Lung (tissue), 12 donors: Measurements from ENCODE around the gene TCF12. TPM values are rescaled to one million over a fixed set of nuclear protein-coding genes. Genes with fewer than 3 reads are reported as not detected.

Source experiments
- ATAC-seq: fragments of 200-7000 bp; cut with Tn5 transposase; one replicate; pipeline ENCODE4 v1.9.1; 2020; ENCODE audit warnings: moderate number of reproducible peaks; ENCODE audit not compliant: insufficient read depth, low FRiP score
- DNase-seq, 3 donors: peaks; one replicate each; pipeline ENCODE4 v3.0.0-alpha.2; 2013 to 2017
- H3K27ac ChIP-seq, 2 donors: one replicate each; pipeline ENCODE4 v1.5.1; 2013; ENCODE audit warnings: mild to moderate bottlenecking in 2 of 2, moderate library complexity in 2 of 2, control low read depth in 1 of 2, inconsistent platforms in 1 of 2, low read depth in 1 of 2, low read length in 1 of 2
- H3K27me3 ChIP-seq, 3 donors: one replicate each; pipeline ENCODE4 v1.5.1; 2013; ENCODE audit warnings: low read length in 2 of 3; ENCODE audit not compliant: control insufficient read depth in 3 of 3, insufficient read depth in 3 of 3
- H3K36me3 ChIP-seq, 4 donors: one replicate each; pipeline ENCODE4 v1.5.1; 2013; ENCODE audit warnings: low read length in 4 of 4, mild to moderate bottlenecking in 1 of 4, moderate library complexity in 1 of 4; ENCODE audit not compliant: control insufficient read depth in 4 of 4, insufficient read depth in 4 of 4
- H3K4me1 ChIP-seq, 5 donors: one replicate each; pipeline ENCODE4 v1.5.1; 2013; ENCODE audit warnings: low read length in 5 of 5, mild to moderate bottlenecking in 2 of 5, moderate library complexity in 1 of 5; ENCODE audit not compliant: control insufficient read depth in 5 of 5, insufficient read depth in 5 of 5
- H3K4me3 ChIP-seq: one replicate; pipeline ENCODE4 v1.5.1; 2013; ENCODE audit warnings: mild to moderate bottlenecking, control low read depth, moderate library complexity
- H3K9ac ChIP-seq, 2 donors: one replicate each; pipeline ENCODE4 v1.5.1; 2013; ENCODE audit warnings: low read length in 2 of 2, control low read depth in 1 of 2; ENCODE audit not compliant: insufficient read depth in 1 of 2
- H3K9me3 ChIP-seq, 4 donors: one replicate each; pipeline ENCODE4 v1.5.1; 2013; ENCODE audit warnings: low read length in 3 of 4, mild to moderate bottlenecking in 1 of 4, moderate library complexity in 1 of 4; ENCODE audit not compliant: control insufficient read depth in 4 of 4, insufficient read depth in 3 of 4
- WGBS, 2 donors: extraction: QIAGEN DNeasy Blood & Tissue Kit; methylation state at CpG; one replicate each; pipeline ENCODE4 v1.1.7; 2013; 5-methylcytosine and 5-hydroxymethylcytosine counted together
- polyA plus RNA-seq, 2 donors: library from polyadenylated mRNA; stranded (reverse); fragments of 200-250 nt; gene quantifications; one replicate each; pipeline ENCODE4 v1.2.1, GENCODE V29; 2013
- total RNA-seq, 2 donors: library from RNA; depleted of rRNA in 1 of 2; stranded (reverse); fragments of >200 nt in 1 of 2; gene quantifications; one replicate each; pipeline ENCODE4 v1.2.1, GENCODE V29; 2014 to 2021
- TF ChIP-seq, protein P1 (sequence below): IDR thresholded peaks from 2 replicates; pipeline ENCODE4 v1.5.1; 2012; ENCODE audit warnings: mild to moderate bottlenecking; ENCODE audit errors: control extremely low read depth, extremely low read depth
- donor health status: control.
- donor health status: control.
- donor health status: Bipolar disorder and iron deficiency.
- donor health status: healthy.
- donor health status: DM: yes; HTN: yes; CAD: no.

Gene TCF12
- total and polyA plus RNA-seq, 4 donors: 9.6 to 314 (median 56.3) TPM

DNA sequence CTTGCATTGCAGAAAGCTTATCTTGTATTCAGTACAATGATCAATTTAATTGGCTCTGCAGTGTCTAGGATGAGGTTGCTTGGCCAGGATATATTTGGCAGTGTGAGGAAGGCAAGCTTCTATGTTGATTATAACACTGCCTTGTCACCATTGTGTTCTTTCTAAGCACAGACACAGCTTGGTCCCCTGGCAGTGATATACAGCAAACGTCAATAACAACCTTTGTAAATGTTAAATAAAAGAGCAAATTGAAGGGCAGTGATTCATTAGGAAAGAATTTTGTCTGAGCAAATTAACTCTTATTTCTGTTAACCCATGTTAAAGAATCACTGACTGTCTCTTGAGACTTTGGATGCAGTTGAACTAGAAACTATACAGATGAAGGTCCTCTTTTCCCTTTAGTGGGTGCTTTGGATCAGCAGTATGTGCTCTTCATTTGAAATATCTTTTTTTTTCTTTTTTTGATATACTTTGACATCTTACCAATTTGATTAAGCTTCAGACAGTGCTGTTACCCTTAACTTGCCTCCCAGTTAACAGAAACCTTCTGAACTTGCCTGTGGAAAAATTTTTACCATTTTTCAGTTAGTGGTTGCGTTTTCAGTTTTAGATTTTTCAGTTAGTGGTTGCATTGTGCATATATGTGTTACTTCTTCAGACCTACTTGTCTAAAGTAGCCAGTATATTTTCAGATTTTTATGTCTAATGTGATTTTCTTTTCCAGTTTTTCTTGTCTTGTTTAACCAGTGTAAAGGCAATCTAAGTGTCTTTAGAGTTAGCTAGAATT is 199.8 kb downstream of the TCF12 start:
- H3K9me3 ChIP-seq: no peaks in the 10 kb centered on the region
- H3K9ac ChIP-seq: no peak overlapping the region
- ATAC-seq: no peak
- no peak for DNase-seq
- TF ChIP-seq, protein P1, sequence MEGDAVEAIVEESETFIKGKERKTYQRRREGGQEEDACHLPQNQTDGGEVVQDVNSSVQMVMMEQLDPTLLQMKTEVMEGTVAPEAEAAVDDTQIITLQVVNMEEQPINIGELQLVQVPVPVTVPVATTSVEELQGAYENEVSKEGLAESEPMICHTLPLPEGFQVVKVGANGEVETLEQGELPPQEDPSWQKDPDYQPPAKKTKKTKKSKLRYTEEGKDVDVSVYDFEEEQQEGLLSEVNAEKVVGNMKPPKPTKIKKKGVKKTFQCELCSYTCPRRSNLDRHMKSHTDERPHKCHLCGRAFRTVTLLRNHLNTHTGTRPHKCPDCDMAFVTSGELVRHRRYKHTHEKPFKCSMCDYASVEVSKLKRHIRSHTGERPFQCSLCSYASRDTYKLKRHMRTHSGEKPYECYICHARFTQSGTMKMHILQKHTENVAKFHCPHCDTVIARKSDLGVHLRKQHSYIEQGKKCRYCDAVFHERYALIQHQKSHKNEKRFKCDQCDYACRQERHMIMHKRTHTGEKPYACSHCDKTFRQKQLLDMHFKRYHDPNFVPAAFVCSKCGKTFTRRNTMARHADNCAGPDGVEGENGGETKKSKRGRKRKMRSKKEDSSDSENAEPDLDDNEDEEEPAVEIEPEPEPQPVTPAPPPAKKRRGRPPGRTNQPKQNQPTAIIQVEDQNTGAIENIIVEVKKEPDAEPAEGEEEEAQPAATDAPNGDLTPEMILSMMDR: no peak
- no peak overlapping the region for H3K4me3 ChIP-seq
- peaks cover 0 to 3% (median 0%) of the 10 kb centered on the region in 4 donors for H3K36me3 ChIP-seq
- H3K27me3 ChIP-seq: no peaks in the 10 kb centered on the region
- 61 to 62% methylated on average over 2 of the region's 2 CpGs for WGBS, 2 donors
- no peak overlapping the region for H3K27ac ChIP-seq
- peaks cover 0 to 22% (median 6%) of the 10 kb centered on the region in 5 donors for H3K4me1 ChIP-seq

DNA sequence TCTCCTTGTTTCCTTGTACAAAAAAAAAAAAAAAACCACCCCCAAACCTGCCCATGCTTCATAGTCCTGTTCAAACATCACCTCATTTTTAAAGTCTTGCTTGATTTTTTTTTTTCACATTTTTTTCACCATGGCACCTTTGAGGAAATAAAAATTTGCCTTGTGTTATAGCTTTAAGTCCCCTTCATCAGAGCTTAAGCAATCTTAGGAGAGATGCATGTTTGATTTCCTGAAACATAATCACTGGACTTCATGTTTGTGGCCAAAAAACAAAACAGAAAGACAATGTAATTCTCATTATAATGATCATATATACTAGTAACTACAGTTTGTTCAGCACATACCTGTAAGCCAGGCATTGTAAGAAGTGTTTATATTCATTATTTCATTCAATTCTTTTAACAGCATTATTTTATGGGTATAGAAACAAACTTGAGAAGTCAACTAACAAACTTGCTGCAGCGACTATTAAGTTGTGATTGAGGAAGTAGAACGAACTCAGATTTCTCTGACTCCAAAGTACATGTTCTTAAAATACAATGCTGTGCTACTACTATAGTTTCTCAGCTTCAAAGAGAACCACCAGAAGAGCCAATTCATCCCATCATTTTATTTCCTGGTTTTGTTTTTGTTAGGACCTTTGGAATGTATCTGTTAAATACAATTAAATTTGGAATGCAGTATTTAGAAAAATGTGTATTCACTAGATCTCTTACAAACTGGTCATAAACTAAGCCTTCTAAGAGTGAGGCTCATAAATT is 203.8 kb downstream of the TCF12 start:
- Histone ChIP-seq H3K9me3 (no peaks in the 10 kb centered on the region), H3K4me1 (peaks cover 0 to 20% (median 6%) of the 10 kb centered on the region in 5 donors), H3K36me3 (peaks cover 0 to 3% (median under 1%) of the 10 kb centered on the region in 4 donors), H3K4me3 (no peak overlapping the region), H3K27ac (no peak overlapping the region), H3K27me3 (no peaks in the 10 kb centered on the region), H3K9ac (no peak overlapping the region)
- ATAC-seq (no peak), DNase-seq (no peak)
- 15 to 20% methylated on average over 2 of the region's 2 CpGs for WGBS, 2 donors
- TF ChIP-seq, protein P1: no peak

DNA sequence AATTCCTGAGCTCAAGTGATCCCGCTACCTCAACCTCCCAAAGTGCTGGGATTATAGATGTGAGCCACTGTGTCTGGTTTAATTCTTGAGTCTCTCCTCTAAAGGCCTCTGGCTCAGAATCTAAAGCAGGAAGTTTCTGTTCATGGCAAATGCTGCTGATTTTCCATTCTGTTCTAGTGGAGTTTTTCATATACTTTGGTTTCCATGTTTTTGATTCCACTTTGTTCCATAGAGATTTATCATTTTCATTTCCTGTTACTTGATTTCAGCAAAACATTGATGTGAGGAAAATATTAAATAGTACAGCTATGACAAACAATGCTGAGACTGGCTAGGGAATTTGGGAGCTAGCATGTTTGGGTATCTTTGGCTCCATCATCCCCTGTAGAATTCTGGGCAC is 205.6 kb downstream of the TCF12 start:
- Histone ChIP-seq H3K27me3 (no peaks in the 10 kb centered on the region), H3K36me3 (peaks cover 0 to 3% (median under 1%) of the 10 kb centered on the region in 4 donors), H3K4me3 (no peak overlapping the region), H3K4me1 (peaks cover 0 to 12% (median 2%) of the 10 kb centered on the region in 5 donors), H3K9ac (no peak overlapping the region), H3K27ac (no peak overlapping the region), H3K9me3 (no peaks in the 10 kb centered on the region)
- TF ChIP-seq, protein P1: no peak
- no peak for ATAC-seq
- 97 to 98% methylated on average over 1 of the region's 1 CpG for whole genome bisulfite sequencing, 2 donors
- no peak for DNase-seq
